ENCODE results near the gene PHYHIPL.

PHYHIPL gene

DNA sequence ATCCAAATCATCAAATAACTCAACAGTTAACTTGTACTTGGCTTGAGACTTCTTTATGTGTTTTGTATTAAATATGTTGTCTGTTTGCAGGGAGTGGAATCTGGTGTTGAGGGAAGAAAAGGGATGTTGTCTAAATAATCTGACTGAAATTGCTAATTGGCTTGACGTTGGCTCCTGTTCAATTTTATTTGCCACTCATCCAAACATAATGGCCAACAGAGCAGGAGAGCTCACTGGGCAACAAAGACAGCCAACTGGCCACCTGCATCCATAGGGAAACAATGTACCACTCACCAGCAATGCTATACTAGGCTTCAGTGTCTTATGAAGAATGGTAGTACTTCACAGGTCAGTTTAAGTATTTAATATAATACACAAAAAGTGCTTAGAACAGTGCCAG, 105.4 kb downstream of the PHYHIPL start:
- H3K36me3 ChIP-seq (ENCODE audit: insufficient read depth, low read length): no peaks in the 10 kb centered on the region
- no peaks in the 10 kb centered on the region for H3K9me3 ChIP-seq (ENCODE audit: low read depth, low read length)
- H3K4me3 ChIP-seq: no peak overlapping the region
- TF ChIP-seq FOXP2 (optimal IDR thresholded peaks at IDR 0.05; ENCODE audit: control extremely low read depth, extremely low read length, insufficient read depth): no peak
- no peak for TF ChIP-seq POLR2AphosphoS5 (IDR thresholded peaks at IDR 0.05; ENCODE audit: borderline replicate concordance, low read depth, low read length)
- TF ChIP-seq EZH2 (IDR thresholded peaks at IDR 0.05): no peak
- H3K27ac ChIP-seq: no peak overlapping the region
- no peak for DNase-seq (ENCODE audit: low read depth, low spot score)
- H3K9ac ChIP-seq (ENCODE audit: insufficient read length): no peak overlapping the region

DNA sequence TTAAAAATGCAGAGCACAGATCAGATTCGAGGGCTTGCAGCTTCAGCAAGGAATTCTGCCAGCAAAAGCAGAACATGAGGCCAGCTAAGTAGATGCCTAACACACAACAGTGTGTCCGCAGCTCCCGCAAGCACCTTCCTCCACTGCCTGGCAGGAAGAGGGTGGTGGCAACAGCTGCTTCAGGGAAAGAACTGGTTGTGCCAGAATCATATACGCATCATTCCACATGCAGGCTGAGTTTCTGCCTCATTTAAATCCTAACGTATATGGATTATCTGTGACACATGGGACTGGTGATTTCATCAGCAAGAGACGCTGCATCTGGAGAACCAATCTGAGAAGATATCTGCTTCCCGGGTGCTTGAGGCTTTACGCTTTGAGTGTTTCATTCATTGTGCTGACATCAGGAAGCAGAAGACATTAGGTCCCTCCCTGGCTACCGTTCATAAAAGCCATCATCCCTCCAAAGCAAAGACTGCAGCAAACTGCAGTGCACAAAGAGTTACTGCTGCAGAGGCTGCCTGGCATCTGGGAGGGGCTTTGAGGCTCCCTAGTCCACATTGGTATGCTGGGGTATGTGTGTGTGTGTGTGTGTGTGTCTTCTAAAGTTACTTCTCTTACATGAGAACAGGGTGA, 107.1 kb downstream of the PHYHIPL start:
- Histone ChIP-seq H3K9ac (ENCODE audit: insufficient read length) (no peak overlapping the region), H3K4me3 (no peak overlapping the region), H3K27ac (no peak overlapping the region), H3K9me3 (ENCODE audit: low read depth, low read length) (no peaks in the 10 kb centered on the region), H3K36me3 (ENCODE audit: insufficient read depth, low read length) (no peaks in the 10 kb centered on the region)
- no peak for TF ChIP-seq EZH2 (IDR thresholded peaks at IDR 0.05)
- no peak for TF ChIP-seq FOXP2 (optimal IDR thresholded peaks at IDR 0.05; ENCODE audit: control extremely low read depth, extremely low read length, insufficient read depth)
- TF ChIP-seq POLR2AphosphoS5 (IDR thresholded peaks at IDR 0.05; ENCODE audit: borderline replicate concordance, low read depth, low read length): no peak
- DNase-seq (ENCODE audit: low read depth, low spot score): no peak

DNA sequence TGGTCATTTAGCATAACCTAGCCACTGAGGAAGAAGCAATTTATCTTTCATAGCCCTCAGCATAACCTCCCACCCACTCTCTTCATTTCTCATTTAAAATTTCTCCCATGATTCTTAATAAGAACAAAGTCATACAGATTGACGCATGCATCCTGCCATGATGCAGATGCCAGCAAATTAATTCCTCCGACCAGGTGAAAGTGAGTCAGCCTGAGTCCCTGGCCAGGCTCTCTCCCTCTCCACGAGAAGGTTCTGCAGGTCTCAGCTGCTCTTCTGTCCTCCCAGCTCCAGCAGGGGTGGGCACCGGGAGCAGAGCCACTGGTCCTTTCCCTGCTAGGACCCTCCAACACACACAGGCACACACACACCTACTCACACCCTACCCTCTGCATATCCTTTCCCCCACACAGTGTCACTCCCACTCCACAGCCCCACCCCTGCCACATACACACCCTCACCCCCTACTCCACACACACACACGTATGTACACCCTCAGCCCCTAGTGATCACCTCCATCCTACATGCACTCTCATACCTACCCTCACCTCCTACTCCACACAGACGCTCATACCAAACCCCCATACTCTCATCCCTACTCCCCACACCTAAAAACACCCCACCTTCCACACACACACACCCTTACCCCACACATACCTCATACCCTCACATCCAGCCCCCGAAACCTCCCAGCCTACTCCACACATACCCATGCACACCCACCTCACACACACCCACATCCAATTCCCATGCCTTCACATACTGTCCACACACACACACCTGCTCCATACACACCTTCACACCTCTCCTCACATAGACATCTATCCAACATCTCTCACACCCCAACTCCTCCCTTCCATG, 107.9 kb downstream of the PHYHIPL start:
- TF ChIP-seq FOXP2 (optimal IDR thresholded peaks at IDR 0.05; ENCODE audit: control extremely low read depth, extremely low read length, insufficient read depth) (no peak), EZH2 (IDR thresholded peaks at IDR 0.05) (no peak), POLR2AphosphoS5 (IDR thresholded peaks at IDR 0.05; ENCODE audit: borderline replicate concordance, low read depth, low read length) (no peak)
- H3K9me3 ChIP-seq (ENCODE audit: low read depth, low read length): no peaks in the 10 kb centered on the region
- H3K27ac ChIP-seq: no peak overlapping the region
- H3K9ac ChIP-seq (ENCODE audit: insufficient read length): no peak overlapping the region
- H3K36me3 ChIP-seq (ENCODE audit: insufficient read depth, low read length): no peaks in the 10 kb centered on the region
- DNase-seq (ENCODE audit: low read depth, low spot score): no peak
- no peak overlapping the region for H3K4me3 ChIP-seq

DNA sequence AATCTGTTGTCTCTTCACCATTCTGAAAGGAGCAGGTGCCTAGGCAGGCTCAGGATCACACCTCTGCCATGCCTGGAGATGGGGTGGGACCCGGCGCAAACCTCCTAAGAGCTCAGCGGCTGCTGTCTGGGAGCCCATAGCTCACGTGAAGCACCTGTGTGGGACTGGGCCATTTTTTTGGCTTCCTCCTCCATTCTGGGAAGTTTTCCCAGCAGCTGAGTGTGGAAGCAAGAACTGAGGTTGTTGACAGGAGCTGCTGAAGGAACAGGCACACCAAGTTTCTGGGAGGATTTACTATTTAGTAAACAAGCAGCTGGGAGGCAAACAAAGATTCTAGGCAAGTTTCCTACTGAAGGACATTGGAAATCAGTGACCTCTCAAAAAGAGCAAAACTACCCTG, 108.6 kb downstream of the PHYHIPL start:
- Histone ChIP-seq H3K9ac (ENCODE audit: insufficient read length) (no peak overlapping the region), H3K9me3 (ENCODE audit: low read depth, low read length) (no peaks in the 10 kb centered on the region), H3K36me3 (ENCODE audit: insufficient read depth, low read length) (no peaks in the 10 kb centered on the region), H3K4me3 (no peak overlapping the region), H3K27ac (no peak overlapping the region)
- no peak for DNase-seq (ENCODE audit: low read depth, low spot score)
- TF ChIP-seq FOXP2 (optimal IDR thresholded peaks at IDR 0.05; ENCODE audit: control extremely low read depth, extremely low read length, insufficient read depth): no peak
- TF ChIP-seq POLR2AphosphoS5 (IDR thresholded peaks at IDR 0.05; ENCODE audit: borderline replicate concordance, low read depth, low read length): no peak
- no peak for TF ChIP-seq EZH2 (IDR thresholded peaks at IDR 0.05)

DNA sequence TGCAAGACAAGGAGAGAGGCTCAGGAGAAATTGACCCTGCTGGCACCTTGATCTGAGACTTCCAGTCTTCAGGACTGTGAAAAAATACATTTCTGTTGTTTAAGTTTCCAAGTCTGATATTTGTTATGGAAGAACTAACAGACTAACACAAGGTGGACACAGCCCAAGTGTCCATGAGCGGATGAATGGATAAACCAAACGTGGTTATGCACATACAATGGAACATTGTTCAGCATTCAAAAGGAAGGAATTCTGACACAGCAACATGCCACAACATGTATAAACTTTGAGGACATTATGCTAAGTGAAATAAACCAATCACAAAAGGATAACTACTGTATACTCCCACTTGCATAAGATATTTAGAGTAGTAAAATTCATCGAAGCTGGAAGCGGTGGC, 109.4 kb downstream of the PHYHIPL start:
- Histone ChIP-seq H3K4me3 (no peak overlapping the region), H3K9ac (ENCODE audit: insufficient read length) (no peak overlapping the region), H3K27ac (no peak overlapping the region), H3K9me3 (ENCODE audit: low read depth, low read length) (no peaks in the 10 kb centered on the region), H3K36me3 (ENCODE audit: insufficient read depth, low read length) (no peaks in the 10 kb centered on the region)
- DNase-seq (ENCODE audit: low read depth, low spot score): no peak
- TF ChIP-seq FOXP2 (optimal IDR thresholded peaks at IDR 0.05; ENCODE audit: control extremely low read depth, extremely low read length, insufficient read depth): no peak
- no peak for TF ChIP-seq EZH2 (IDR thresholded peaks at IDR 0.05)
- no peak for TF ChIP-seq POLR2AphosphoS5 (IDR thresholded peaks at IDR 0.05; ENCODE audit: borderline replicate concordance, low read depth, low read length)

DNA sequence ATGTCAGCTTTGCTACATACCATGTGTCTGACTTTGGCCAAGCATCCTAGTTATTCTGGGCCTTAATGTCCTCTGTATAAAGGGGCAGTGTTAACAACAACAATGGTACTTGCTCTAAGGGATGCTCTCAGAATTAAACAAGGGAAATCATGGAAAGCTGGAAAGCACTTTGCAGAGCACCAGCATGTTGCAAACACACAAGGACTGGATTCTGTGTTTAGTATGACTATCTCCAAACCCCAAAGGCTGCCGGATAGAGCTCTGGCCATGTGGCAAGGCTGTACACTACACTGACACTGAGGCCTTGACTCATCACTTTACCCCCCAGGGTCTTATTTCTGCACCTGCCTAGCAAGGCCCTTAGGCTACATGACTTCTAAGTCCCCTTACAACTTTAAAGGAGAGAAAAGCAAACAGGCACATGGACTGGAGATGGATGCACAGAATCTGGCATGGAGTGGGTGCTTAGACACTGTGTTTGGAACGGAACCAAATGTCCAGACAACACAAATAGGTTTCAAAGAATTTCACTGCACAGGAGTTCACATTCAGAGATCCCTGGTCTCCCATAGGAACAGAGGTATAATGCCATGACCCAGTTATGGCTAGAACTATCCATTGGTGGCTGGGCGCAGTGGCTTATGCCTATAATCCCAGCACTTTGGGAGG, 111.3 kb downstream of the PHYHIPL start:
- no peak overlapping the region for H3K9ac ChIP-seq (ENCODE audit: insufficient read length)
- no peak overlapping the region for H3K27ac ChIP-seq
- DNase-seq (ENCODE audit: low read depth, low spot score): no peak
- H3K9me3 ChIP-seq (ENCODE audit: low read depth, low read length): no peaks in the 10 kb centered on the region
- no peak overlapping the region for H3K4me3 ChIP-seq
- no peaks in the 10 kb centered on the region for H3K36me3 ChIP-seq (ENCODE audit: insufficient read depth, low read length)
- TF ChIP-seq POLR2AphosphoS5 (IDR thresholded peaks at IDR 0.05; ENCODE audit: borderline replicate concordance, low read depth, low read length) (no peak), FOXP2 (optimal IDR thresholded peaks at IDR 0.05; ENCODE audit: control extremely low read depth, extremely low read length, insufficient read depth) (no peak), EZH2 (IDR thresholded peaks at IDR 0.05) (no peak)

DNA sequence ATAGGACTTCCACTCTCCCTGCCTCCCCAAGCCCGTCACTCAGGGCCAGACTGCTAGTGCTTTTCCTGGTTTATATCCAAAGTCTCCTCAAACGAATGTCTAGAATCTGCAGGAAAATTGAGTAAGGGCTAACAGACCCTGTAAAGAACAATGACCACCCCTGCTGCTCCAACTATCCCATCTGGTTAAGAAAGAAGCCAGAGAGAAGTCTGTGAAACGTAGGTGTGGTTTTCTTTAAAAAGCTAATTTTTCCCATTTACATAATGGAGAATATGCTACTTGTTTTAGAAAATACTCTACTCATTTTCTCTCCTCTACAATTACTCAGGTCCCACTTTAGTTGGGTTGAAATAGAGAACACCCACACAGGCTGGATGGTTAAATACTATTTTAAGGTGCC, 113.4 kb downstream of the PHYHIPL start:
- Histone ChIP-seq H3K4me3 (no peak overlapping the region), H3K9me3 (ENCODE audit: low read depth, low read length) (no peaks in the 10 kb centered on the region), H3K36me3 (ENCODE audit: insufficient read depth, low read length) (no peaks in the 10 kb centered on the region), H3K9ac (ENCODE audit: insufficient read length) (no peak overlapping the region), H3K27ac (no peak overlapping the region)
- no peak for DNase-seq (ENCODE audit: low read depth, low spot score)
- TF ChIP-seq EZH2 (IDR thresholded peaks at IDR 0.05) (no peak), FOXP2 (optimal IDR thresholded peaks at IDR 0.05; ENCODE audit: control extremely low read depth, extremely low read length, insufficient read depth) (no peak), POLR2AphosphoS5 (IDR thresholded peaks at IDR 0.05; ENCODE audit: borderline replicate concordance, low read depth, low read length) (no peak)

DNA sequence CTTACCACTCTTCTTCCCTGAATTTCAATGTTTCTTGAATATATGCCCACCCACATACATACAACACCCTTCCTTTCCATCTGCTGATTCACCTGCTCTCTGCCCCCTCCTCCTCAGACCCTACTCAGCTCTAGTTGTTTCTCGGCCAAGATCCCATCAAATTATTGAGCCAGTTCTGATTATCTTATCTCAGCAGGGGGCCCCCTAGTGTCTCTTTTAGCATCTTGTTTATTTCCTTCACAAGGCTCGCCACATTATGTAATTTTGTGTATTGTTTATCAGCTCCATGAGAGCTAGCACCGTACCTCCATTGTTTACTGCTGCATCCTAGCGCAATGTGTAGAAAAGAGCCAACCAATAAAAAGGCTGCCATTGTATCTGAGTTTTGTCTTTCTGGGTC, 114.0 kb downstream of the PHYHIPL start:
- no peaks in the 10 kb centered on the region for H3K36me3 ChIP-seq (ENCODE audit: insufficient read depth, low read length)
- H3K27ac ChIP-seq: no peak overlapping the region
- no peak for DNase-seq (ENCODE audit: low read depth, low spot score)
- no peak overlapping the region for H3K9ac ChIP-seq (ENCODE audit: insufficient read length)
- H3K9me3 ChIP-seq (ENCODE audit: low read depth, low read length): no peaks in the 10 kb centered on the region
- TF ChIP-seq FOXP2 (optimal IDR thresholded peaks at IDR 0.05; ENCODE audit: control extremely low read depth, extremely low read length, insufficient read depth) (no peak), EZH2 (IDR thresholded peaks at IDR 0.05) (no peak), POLR2AphosphoS5 (IDR thresholded peaks at IDR 0.05; ENCODE audit: borderline replicate concordance, low read depth, low read length) (no peak)
- H3K4me3 ChIP-seq: no peak overlapping the region

Data from SK-N-MC (cell line).